ENCODE measurements around the gene PDCD6IP.
"Not testable (repeated sequence)": the region's sequence is repeated elsewhere in the genome, so short reads cannot be mapped to it uniquely, and the experiment has no call there.

The PDCD6IP gene

DNA sequence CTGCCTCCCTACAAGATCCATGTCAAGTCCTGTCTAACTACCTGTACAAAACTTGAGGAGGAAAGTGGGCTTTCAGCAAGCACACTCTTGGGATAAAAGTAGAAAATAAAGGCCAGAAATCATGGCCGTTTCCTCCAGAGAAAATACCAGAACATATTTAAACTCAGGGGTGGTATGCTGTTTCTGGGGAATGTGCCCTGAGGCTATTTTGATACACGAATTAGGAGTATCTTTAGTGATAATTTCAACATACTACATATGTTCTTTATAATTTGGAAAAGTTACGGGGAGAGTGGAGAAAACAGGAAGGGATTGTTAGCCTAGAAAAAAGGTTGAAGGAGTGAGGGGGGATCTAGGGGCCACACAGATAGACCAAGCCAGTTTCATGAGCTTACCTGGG is 18.7 kb upstream of the PDCD6IP start:
- Mint-ChIP-seq H3K4me1 (no peaks in the 10 kb centered on the region), H3K36me3 (ENCODE audit: low read depth) (no peaks in the 10 kb centered on the region)

GRCh38 chr3:33781413-33781812 is 17.0 kb upstream of the PDCD6IP start:
- not testable (repeated sequence) for H3K4me1 Mint-ChIP-seq; H3K36me3 Mint-ChIP-seq (ENCODE audit: low read depth); H3K27me3 Mint-ChIP-seq (ENCODE audit: low read depth); H3K27ac Mint-ChIP-seq; H3K9me3 Mint-ChIP-seq; H3K4me3 Mint-ChIP-seq

More for the DNA sequence above, 18.7 kb upstream of the PDCD6IP start:
- H3K27ac Mint-ChIP-seq, result no peak overlapping the region
- H3K4me3 Mint-ChIP-seq, result no peak overlapping the region
- H3K9me3 Mint-ChIP-seq, result no peaks in the 10 kb centered on the region
- H3K27me3 Mint-ChIP-seq (ENCODE audit: low read depth), result no peaks in the 10 kb centered on the region
- no peak for TF ChIP-seq CTCF (IDR thresholded peaks at IDR 0.05; ENCODE audit: unreplicated experiment in 3 of 3)

- Mint-ChIP-seq H3K9me3 (no peaks in the 10 kb centered on the region), H3K36me3 (ENCODE audit: low read depth) (no peaks in the 10 kb centered on the region), H3K4me1 (no peaks in the 10 kb centered on the region), H3K27ac (no peak overlapping the region), H3K4me3 (peak overlapping the region; percentile 56 to 68 (median 66)), H3K27me3 (ENCODE audit: low read depth) (peaks cover 15% of the 10 kb centered on the region)
- no peak for TF ChIP-seq CTCF (IDR thresholded peaks at IDR 0.05; ENCODE audit: unreplicated experiment in 3 of 3)
These were observed 11.7 kb upstream of the PDCD6IP start for GRCh38 chr3:33786565-33787327.

DNA sequence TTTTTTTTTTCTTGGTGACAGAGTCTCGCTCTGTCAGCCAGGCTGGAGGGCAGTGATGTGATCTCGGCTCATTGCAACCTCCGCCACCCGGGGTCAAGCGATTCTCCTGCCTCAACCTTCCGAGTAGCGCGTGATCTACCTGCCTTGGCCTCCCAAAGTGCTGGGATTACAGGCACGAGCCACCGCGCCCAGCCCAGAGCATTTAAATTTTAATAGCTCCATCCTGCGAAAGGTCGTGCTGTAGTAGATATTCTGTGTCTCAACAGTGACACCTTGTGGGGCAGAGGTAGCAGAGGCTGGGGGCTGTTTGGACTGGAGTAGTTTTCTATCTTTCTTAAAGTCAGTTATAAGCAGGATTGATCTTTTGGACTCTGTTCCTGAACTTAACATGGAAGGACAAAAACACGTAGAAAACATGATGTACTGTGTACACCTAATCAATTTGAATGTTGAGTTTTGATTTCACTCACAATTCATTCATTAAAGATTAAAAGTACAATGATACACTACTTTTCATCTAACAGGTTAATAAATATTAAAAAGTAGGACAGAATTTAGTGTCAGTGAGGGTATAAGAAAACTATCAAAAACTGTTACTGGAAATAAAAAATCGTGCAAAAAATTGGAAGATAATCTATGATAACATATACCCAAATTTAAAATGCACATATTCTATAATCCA is 11.0 kb upstream of the PDCD6IP start:
- H3K4me1 Mint-ChIP-seq, result no peaks in the 10 kb centered on the region
- no peaks in the 10 kb centered on the region for H3K9me3 Mint-ChIP-seq
- H3K27ac Mint-ChIP-seq, result no peak overlapping the region
- peak; percentile 73 to 84 (median 83) for TF ChIP-seq CTCF (IDR thresholded peaks at IDR 0.05; ENCODE audit: unreplicated experiment in 3 of 3)
- H3K27me3 Mint-ChIP-seq (ENCODE audit: low read depth), result peaks cover 15% of the 10 kb centered on the region
- no peaks in the 10 kb centered on the region for H3K36me3 Mint-ChIP-seq (ENCODE audit: low read depth)
- H3K4me3 Mint-ChIP-seq, result peak overlapping the region; percentile 56 to 68 (median 66)

DNA sequence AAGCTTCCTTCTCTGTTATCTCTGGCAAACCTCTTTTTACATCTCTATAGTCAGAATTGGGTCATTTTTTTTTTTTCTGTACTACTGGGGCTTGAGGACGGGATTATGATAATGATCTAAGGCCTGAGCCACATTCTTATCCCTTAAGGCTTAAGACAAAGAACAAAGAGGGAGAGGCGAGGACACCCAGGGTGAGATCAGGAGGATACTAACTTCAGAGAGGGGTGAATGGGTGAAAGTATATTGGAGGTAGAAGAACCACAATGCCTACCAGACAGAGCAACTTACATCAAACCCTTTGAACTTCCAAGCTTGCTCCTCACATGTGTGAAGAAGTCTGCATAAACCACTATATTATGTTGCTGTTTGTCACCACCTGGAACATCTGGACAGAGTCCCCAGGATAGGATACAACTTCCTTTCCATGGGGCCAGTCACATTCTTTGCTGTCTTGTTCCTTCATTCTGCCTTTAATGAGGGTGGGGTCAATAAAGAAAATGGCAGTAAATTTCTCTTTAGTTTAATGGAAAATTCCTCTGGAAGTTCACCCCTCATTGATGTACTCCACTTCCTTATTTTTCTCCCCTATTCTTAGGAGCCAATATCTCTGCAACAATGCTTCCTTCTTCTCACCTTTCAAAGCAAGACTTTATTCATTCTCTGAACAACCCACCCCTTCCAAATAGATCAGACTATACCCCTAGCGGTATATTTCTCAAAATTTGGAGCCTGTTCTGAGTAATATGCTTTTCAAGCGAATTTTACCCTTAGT is 9.1 kb upstream of the PDCD6IP start:
- Mint-ChIP-seq H3K4me3 (no peak overlapping the region), H3K36me3 (ENCODE audit: low read depth) (no peaks in the 10 kb centered on the region), H3K4me1 (no peaks in the 10 kb centered on the region), H3K9me3 (no peaks in the 10 kb centered on the region), H3K27ac (no peak overlapping the region), H3K27me3 (ENCODE audit: low read depth) (peaks cover 16% of the 10 kb centered on the region)
- TF ChIP-seq CTCF (IDR thresholded peaks at IDR 0.05; ENCODE audit: unreplicated experiment in 3 of 3), result no peak

DNA sequence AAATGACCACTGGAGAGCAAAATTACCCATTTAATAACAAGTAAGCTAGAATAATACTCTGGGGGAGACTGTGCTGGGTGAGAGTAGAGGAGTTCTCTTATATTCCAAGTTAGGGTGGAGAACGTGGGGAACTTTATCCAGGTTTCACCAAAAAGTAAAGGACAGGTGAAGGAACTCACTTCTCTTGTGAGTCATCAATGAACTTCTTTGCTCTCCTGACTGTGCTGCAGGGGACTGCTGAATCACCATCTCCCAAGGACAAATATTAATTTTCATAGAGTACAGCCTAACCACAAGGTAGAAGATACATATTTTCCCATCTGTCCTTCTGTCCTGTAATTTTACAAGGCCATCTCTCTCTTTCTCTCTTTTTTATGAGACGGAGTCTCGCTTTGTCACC is 8.3 kb upstream of the PDCD6IP start:
- H3K4me1 Mint-ChIP-seq, result no peaks in the 10 kb centered on the region
- no peak overlapping the region for H3K4me3 Mint-ChIP-seq
- peaks cover 19% of the 10 kb centered on the region for H3K27me3 Mint-ChIP-seq (ENCODE audit: low read depth)
- no peak for TF ChIP-seq CTCF (IDR thresholded peaks at IDR 0.05; ENCODE audit: unreplicated experiment in 3 of 3)
- no peaks in the 10 kb centered on the region for H3K36me3 Mint-ChIP-seq (ENCODE audit: low read depth)
- no peaks in the 10 kb centered on the region for H3K9me3 Mint-ChIP-seq
- H3K27ac Mint-ChIP-seq, result no peak overlapping the region

Data from nephron (organoid).